HG03442 (cell line): ENCODE measurements around the gene ATOX1.

Experiments
- ATAC-seq: cut with Tn5 transposase; IDR thresholded peaks from one replicate; pipeline ENCODE4 v1.9.1; 2021; ENCODE audit warnings: mild to moderate bottlenecking, moderate library complexity; ENCODE audit not compliant: unreplicated experiment

Gene ATOX1

GRCh38 chr5:151770383-151771258 lies 12.2 kb upstream of the ATOX1 start:
- peak; percentile 18 for ATAC-seq

- no peak for ATAC-seq
These were observed 8.5 kb upstream of the ATOX1 start for GRCh38 chr5:151766975-151767374.

- ATAC-seq: no peak
These were observed 6.4 kb upstream of the ATOX1 start for GRCh38 chr5:151764801-151765200.

- ATAC-seq: peak; percentile 11
These were observed 346 bp downstream of the ATOX1 start for GRCh38 chr5:151758141-151758429.

GRCh38 chr5:151757233-151758140 lies 944 bp downstream of the ATOX1 start:
- peak; percentile 18 for ATAC-seq

GRCh38 chr5:151755383-151755782 lies 3.0 kb downstream of the ATOX1 start:
- ATAC-seq: no peak

GRCh38 chr5:151751593-151751992 lies 6.8 kb downstream of the ATOX1 start:
- ATAC-seq: no peak

GRCh38 chr5:151751091-151751490 lies 7.3 kb downstream of the ATOX1 start:
- no peak for ATAC-seq

- ATAC-seq: no peak
These were observed 8.3 kb downstream of the ATOX1 start for GRCh38 chr5:151750121-151750520.

- peak; percentile 67 for ATAC-seq
These were observed 13.2 kb downstream of the ATOX1 start for GRCh38 chr5:151745071-151745705.

- ATAC-seq: no peak
These were observed 14.9 kb downstream of the ATOX1 start for GRCh38 chr5:151743530-151743929.

GRCh38 chr5:151742870-151743294 lies 15.5 kb downstream of the ATOX1 start:
- ATAC-seq: no peak

- no peak for ATAC-seq
These were observed 16.6 kb downstream of the ATOX1 start for GRCh38 chr5:151741678-151742423.

GRCh38 chr5:151740958-151741373 lies 17.5 kb downstream of the ATOX1 start:
- ATAC-seq: no peak

- peak; percentile 45 for ATAC-seq
These were observed 18.0 kb downstream of the ATOX1 start for GRCh38 chr5:151740336-151740942.

GRCh38 chr5:151739939-151740335 lies 18.5 kb downstream of the ATOX1 start:
- no peak for ATAC-seq

GRCh38 chr5:151739395-151739794 lies 19.0 kb downstream of the ATOX1 start:
- ATAC-seq: no peak

GRCh38 chr5:151738125-151738848 lies 20.1 kb downstream of the ATOX1 start:
- no peak for ATAC-seq

GRCh38 chr5:151737431-151737830 lies 21.0 kb downstream of the ATOX1 start:
- ATAC-seq: no peak

- no peak for ATAC-seq
These were observed 22.8 kb downstream of the ATOX1 start for GRCh38 chr5:151735646-151736045.
